GM18511 (cell line): ENCODE data around the gene H6PD.

ENCODE experiments used
- ATAC-seq: cut with Tn5 transposase; IDR thresholded peaks from one replicate; pipeline ENCODE4 v1.9.1; 2021; ENCODE audit warnings: mild to moderate bottlenecking, moderate library complexity; ENCODE audit not compliant: unreplicated experiment

H6PD gene

DNA sequence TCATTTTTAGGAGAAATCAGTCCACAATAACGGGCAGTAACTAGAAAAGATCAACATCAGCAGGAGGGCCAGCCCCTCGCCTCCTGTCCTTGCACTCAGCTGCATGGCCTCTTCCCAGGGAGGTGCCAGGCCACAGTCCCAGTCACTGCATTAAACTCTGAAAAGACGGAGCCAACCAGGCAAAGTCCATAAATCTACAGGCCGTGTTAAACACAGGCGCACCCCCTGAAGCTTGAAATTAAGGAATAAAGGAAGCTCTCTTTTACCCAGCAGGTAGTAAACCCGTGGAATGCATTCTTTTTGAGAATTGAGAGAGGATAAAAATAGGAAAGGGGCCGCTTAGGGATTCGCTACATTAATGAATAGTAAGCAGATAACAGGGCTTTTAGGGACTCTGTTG, 18.4 kb downstream of the H6PD start:
- no peak for ATAC-seq

GRCh38 chr1:9253453-9254105, 19.0 kb downstream of the H6PD start:
- no peak for ATAC-seq

DNA sequence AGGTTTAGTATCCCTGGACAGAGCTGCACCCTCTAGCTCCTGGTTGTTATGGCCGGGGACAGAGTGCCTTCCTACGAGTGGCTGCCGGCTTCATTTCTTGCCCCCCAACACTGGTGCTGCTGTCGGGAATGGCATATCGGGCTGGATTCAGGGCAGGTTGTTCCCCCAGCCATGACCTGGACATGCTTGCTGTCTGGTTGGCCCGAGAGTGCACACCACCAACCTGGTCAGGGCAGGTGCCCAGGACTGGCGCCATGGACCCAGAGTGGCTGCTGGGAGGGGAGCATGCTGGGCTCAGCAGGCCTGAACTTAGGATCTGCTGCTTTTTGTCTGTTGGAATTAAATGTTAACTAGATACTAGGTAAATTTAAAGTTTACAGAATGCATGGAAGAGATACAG, 21.8 kb downstream of the H6PD start:
- ATAC-seq, result no peak

DNA sequence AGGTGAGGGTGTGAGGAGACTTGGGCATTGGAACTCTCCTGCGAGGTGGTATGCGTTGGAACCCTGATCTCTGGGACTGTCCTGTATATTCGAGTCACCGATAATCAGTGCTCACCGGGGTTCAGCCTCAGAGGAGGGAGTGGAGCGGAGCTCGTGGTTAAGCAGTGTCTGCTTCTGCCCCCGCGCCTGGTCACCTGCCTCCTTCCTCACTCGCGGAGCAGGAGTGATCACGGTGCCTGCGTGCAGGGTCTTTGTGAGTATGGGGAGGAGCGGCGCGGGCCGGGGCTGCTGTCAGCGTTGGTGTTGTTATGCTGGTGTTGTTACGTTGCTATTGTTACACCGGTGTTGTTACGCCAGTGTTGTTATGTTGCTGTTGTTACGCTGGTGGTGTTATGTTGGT, 23.3 kb downstream of the H6PD start:
- no peak for ATAC-seq

GRCh38 chr1:9258629-9259028, 24.1 kb downstream of the H6PD start:
- no peak for ATAC-seq

GRCh38 chr1:9260059-9260766, 25.6 kb downstream of the H6PD start:
- ATAC-seq, result no peak

DNA sequence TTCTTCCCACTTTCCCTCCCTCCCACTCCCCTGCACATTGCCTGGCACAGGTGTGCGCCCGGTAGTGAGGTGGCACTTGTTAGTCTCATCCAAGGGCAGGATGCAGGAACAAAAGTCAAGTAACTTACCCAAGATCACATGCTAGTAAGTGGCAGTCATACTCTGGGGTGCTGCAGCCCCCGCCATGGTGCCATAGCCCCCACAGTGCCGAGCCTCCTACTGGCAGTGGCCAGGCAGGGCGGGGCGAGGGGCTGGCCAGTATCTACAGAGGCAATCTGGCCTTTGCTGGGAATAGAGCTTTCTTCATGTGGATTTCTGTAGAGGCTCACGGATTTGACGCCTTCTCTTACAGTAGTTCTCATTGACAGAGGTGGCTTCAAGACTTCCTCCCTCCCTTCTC, 26.9 kb downstream of the H6PD start:
- ATAC-seq, result no peak

- ATAC-seq, result no peak
Measured at GRCh38 chr1:9262096-9262986, 27.8 kb downstream of the H6PD start.

DNA sequence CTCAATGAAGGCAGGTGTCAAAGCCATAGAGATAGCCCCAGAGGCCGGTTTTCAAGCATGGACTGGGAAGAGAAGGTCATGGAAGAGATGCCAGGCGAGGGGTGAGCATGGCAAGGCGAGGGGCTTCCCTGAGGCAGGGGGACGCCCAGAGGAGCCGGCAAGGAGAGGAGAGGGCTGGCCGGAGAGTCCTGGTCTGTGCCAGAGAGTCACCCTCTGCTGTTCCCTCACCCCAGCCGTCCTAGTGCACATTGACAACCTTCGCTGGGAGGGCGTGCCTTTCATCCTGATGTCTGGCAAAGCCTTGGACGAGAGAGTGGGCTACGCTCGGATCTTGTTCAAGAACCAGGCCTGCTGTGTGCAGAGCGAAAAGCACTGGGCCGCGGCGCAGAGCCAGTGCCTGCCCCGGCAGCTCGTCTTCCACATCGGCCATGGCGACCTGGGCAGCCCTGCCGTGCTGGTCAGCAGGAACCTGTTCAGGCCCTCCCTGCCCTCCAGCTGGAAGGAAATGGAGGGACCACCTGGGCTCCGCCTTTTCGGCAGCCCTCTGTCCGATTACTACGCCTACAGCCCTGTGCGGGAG, 28.8 kb downstream of the H6PD start:
- no peak for ATAC-seq

DNA sequence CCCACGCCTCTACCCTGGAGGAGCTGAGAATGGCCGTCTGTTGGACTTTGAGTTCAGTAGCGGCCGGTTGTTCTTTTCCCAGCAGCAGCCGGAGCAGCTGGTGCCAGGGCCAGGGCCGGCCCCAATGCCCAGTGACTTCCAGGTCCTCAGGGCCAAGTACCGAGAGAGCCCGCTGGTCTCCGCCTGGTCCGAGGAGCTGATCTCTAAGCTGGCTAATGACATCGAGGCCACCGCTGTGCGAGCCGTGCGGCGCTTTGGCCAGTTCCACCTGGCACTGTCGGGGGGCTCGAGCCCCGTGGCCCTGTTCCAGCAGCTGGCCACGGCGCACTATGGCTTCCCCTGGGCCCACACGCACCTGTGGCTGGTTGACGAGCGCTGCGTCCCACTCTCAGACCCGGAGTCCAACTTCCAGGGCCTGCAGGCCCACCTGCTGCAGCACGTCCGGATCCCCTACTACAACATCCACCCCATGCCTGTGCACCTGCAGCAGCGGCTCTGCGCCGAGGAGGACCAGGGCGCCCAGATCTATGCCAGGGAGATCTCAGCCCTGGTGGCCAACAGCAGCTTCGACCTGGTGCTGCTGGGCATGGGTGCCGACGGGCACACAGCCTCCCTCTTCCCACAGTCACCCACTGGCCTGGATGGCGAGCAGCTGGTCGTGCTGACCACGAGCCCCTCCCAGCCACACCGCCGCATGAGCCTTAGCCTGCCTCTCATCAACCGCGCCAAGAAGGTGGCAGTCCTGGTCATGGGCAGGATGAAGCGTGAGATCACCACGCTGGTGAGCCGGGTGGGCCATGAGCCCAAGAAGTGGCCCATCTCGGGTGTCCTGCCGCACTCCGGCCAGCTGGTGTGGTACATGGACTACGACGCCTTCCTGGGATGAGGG, 29.7 kb downstream of the H6PD start:
- ATAC-seq, result no peak

DNA sequence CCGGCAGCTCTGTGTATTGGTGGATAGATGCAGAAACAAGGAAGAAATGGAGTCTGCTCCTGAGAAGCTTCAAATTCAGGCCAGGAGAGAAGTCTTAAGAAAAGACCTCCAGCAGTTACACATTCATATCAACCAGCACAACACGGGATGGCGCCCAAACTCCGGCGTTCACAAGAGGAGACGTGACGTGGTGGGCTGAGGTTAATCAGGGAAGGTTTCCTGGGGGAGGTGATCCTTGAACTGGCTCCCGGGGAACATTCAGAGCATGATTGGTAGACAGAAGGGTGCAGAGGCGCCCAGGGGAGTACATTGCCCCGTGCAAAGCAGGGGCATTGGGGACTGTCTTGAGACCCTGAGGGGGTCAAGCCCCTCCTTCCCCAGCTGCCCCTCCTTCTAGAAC, 30.5 kb downstream of the H6PD start:
- no peak for ATAC-seq

DNA sequence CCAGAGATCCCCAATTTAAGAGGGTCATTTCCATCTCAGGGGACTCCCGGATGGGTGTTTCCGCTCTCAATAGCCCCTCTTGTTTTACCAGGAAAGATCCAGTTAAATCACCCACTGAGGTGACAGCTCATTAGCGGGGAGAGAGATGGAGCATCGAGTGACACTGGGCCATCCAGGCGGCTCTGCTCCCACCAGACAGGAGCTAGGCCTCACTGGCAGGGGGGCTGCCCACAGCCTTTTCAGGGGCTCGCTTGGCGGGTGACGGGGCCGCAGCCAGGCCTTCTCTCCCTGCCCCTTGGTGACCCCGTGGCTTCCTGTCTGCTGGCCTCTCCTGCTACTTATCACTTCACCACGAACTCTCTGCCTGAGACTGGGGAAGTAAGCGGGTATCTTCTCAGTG, 31.4 kb downstream of the H6PD start:
- no peak for ATAC-seq

GRCh38 chr1:9267352-9267686, 32.7 kb downstream of the H6PD start:
- ATAC-seq, result no peak

DNA sequence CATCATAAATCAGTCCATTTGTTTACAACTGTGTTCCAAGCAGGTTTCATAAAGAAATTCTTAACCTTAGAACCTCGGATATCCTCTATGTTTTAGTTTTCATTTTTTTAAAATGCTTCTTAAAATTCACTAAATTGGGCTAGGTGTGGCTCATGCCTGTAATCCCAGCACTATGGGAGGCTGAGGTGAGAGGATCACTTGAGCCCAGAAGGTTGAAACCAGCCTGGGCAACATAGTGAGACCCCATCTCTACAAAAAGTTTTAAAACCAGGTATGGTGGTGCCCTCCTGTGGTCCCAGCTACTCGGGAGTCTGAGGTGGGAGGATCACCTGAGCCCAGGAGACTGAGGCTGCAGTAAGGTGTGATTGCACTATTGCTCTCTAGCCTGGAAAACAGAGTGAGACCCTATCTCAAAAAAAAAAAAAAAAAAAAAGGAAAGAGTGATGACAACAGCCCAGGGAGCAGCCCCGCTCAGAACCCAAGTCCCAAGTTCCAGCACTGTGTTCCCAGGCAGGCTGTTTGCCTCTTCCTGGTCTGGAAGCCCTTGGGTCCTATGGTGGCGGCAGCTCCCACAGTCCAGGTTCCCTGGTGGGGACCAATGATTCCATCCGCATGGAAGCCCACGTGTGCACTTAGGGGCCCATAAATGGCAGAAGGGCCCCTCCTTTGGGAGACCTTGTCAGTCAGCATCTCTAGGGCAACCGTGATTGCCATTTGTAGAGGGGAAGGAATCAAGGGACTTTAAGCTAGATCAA, 33.4 kb downstream of the H6PD start:
- ATAC-seq, result no peak

DNA sequence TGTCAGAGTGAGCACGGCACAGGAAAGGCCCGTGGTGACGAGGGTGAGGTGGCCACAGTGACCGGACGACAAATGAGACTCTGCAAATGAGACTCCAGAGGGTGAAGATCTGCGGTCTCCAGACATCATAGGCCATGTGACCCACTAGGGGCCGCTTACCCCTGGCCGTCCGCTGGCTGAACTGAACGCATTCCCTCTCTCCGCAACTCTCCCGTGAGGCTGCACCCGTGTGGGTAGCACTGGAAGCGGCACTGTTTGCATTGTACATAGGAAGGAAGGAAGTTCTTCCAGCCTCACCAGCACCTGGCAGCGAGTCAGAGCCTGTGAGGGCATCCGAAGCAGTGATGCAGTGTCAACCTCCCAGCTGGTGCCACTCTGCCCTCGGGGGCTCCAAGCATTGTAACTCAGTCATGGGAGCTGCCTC, 34.5 kb downstream of the H6PD start:
- ATAC-seq, result no peak

GRCh38 chr1:9269721-9270120, 35.1 kb downstream of the H6PD start:
- ATAC-seq, result no peak

DNA sequence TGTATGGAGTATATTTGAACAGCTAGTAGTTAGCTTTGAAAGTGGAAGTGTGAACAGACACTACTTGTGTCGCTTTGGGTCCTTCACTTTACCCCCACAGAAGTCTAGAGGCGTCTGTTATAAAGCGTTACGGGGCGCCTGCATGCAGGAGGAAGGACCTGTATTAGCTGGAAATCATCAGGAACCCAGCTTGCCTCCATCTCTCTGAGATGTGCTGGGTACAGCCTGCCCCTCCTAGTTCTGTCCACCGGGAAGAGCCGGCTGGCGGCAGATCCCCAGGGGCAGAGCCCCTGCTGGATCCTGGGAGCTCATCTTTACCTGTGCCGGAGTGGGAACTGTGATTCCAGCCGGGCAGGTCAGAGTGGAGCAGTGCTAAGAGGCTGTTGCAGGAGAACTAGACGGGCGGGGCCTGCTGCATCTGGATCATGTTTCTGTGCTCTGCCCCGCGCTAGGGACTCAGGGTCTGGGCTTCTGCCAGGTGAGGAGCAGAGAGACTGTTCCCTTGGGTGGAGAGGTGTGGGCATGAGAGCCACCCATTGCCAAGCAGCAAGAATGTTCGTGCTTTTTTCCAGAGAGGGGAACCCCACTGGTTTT, 35.8 kb downstream of the H6PD start:
- ATAC-seq, result no peak

GRCh38 chr1:9271283-9271682, 36.7 kb downstream of the H6PD start:
- ATAC-seq, result no peak

DNA sequence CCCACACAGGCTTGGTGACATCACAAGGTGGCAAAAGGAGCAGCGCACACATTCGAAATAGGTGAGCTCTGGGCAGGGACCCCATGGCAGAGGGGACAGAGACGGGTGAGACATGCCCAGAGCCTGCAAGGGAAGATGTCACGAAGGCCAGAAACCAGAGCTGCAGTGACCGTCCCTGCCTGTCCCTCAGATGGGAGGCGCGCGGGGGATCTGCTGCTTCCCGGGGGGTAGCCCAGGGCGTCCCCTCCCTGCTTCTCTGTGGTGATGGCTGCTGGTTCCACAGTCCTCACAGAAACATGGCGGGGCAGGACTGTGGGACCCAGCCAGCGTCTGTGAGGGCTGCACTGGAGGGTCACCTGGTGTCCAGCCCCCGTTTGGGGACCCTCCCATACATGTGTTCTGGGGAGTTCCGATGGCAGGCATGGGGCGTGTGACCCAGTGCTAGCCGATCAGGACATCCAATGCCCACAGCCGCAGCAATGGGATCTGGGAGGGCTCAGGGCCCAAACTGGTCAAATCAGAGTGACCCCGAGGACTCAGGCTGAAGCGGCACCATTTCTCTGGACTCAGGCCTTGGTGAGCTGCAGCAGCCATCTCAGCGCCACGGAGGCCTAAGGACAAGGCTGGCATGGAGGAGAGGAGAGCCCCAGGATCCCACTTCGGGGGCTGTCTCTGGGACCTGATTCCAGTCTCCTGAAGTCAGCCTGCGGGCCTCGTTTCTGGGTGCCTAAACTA, 37.5 kb downstream of the H6PD start:
- ATAC-seq, result no peak
